ENCODE results near the gene NCKAP5.

GRCh38 chr2:132886574-132886973, 681.7 kb downstream of the NCKAP5 start:
- TF ChIP-seq EZH2 (IDR thresholded peaks at IDR 0.05; ENCODE audit: borderline replicate concordance) (no peak), CTCF (IDR thresholded peaks at IDR 0.05; ENCODE audit: poor library complexity) (no peak), EZH2phosphoT487 (IDR thresholded peaks at IDR 0.05; ENCODE audit: low read depth, severe bottlenecking, unreplicated experiment) (no peak)
